ENCODE results near the gene FBXO42. TPM values are rescaled to one million over a fixed set of nuclear protein-coding genes. Genes with fewer than 3 reads are reported as not detected.

Gene FBXO42
- total RNA-seq, 1 donor from 2014 or later = 11.9 TPM

DNA sequence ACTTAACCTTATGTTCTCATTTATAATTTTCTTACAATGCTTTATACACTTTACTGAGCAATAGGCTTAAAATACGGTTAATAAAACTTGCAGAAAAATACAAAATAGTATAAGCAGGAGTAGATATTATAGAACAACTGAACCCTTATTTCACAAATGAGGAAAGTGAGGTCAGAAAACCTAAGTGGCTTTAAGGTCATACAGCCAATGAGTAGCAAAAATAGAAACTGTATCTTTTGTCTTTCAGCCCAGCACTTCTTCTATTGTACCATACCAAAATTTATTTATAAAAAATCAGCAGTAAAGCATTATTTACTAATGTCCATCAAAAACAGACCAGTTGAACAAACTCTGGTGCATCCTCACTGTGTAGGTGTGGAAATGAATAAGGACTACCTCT lies 11.6 kb downstream of the FBXO42 start:
- no peak for DNase-seq (ENCODE audit: low read depth)
- H3K4me3 ChIP-seq (ENCODE audit: low read depth, low read length) = no peak overlapping the region
- no peaks in the 10 kb centered on the region for H3K27me3 ChIP-seq (ENCODE audit: control insufficient read depth, insufficient read depth, low read length)
- TF ChIP-seq, protein P1, sequence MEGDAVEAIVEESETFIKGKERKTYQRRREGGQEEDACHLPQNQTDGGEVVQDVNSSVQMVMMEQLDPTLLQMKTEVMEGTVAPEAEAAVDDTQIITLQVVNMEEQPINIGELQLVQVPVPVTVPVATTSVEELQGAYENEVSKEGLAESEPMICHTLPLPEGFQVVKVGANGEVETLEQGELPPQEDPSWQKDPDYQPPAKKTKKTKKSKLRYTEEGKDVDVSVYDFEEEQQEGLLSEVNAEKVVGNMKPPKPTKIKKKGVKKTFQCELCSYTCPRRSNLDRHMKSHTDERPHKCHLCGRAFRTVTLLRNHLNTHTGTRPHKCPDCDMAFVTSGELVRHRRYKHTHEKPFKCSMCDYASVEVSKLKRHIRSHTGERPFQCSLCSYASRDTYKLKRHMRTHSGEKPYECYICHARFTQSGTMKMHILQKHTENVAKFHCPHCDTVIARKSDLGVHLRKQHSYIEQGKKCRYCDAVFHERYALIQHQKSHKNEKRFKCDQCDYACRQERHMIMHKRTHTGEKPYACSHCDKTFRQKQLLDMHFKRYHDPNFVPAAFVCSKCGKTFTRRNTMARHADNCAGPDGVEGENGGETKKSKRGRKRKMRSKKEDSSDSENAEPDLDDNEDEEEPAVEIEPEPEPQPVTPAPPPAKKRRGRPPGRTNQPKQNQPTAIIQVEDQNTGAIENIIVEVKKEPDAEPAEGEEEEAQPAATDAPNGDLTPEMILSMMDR (IDR thresholded peaks at IDR 0.05; ENCODE audit: insufficient read depth, low read length, poor library complexity, severe bottlenecking) = no peak
- no peaks in the 10 kb centered on the region for H3K36me3 ChIP-seq (ENCODE audit: control insufficient read depth, insufficient read depth, low read length)

DNA sequence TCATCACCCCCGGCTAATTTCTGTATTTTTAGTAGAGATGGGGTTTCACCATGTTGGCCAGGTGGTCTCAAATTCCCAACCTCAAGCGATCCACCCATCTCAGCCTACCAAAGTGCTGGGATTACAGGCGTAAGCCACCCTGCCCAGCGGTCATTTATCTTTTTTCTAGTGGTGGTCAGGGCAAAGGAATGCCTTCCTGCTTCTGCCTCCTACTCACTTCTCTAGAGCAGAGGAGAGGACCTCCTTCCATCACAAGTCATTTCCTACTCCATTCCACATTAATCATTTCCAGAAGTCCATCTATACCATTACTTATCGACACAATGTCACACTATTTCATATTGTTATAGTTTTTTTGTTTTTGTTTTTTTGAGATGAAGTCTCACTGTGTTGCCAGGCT lies 13.3 kb downstream of the FBXO42 start:
- Histone ChIP-seq H3K27me3 (ENCODE audit: control insufficient read depth, insufficient read depth, low read length) (no peaks in the 10 kb centered on the region), H3K4me3 (ENCODE audit: low read depth, low read length) (no peak overlapping the region), H3K36me3 (ENCODE audit: control insufficient read depth, insufficient read depth, low read length) (no peaks in the 10 kb centered on the region)
- DNase-seq (ENCODE audit: low read depth) = no peak
- TF ChIP-seq, protein P1 (IDR thresholded peaks at IDR 0.05; ENCODE audit: insufficient read depth, low read length, poor library complexity, severe bottlenecking) = no peak

DNA sequence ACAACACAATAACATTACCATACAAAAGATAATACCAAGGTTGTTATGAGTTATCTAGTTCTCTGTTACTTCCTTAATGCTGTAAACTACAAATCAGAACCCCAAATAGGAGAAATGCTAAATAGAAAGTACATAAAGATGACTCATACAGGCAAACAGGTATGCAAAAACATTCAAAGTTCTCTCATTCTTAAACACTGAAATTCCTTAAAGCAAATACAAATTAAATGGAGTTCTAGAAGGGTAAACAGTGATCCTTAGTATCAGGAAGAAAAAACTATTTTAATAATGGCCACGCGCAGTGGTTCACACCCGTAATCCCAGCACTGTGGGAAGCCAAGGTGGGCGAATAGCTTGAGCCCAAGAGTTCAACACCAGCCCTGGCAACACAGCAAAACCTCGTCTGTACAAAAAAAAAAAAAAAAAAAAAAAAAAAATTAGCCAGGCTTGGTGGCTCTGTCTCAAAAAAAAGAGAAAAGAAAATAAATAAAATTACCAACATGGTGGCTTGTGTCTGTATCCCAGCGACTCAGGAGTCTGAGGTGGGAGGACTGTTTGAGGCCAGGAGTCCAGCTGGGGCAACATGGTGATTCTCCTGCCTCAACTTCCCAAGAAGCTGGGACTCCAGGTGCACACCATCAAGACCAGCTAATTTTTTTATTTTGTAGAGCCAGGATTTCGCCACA lies 17.5 kb downstream of the FBXO42 start:
- no peaks in the 10 kb centered on the region for H3K27me3 ChIP-seq (ENCODE audit: control insufficient read depth, insufficient read depth, low read length)
- TF ChIP-seq, protein P1 (IDR thresholded peaks at IDR 0.05; ENCODE audit: insufficient read depth, low read length, poor library complexity, severe bottlenecking) = no peak
- DNase-seq (ENCODE audit: low read depth) = no peak
- no peak overlapping the region for H3K4me3 ChIP-seq (ENCODE audit: low read depth, low read length)
- no peaks in the 10 kb centered on the region for H3K36me3 ChIP-seq (ENCODE audit: control insufficient read depth, insufficient read depth, low read length)

DNA sequence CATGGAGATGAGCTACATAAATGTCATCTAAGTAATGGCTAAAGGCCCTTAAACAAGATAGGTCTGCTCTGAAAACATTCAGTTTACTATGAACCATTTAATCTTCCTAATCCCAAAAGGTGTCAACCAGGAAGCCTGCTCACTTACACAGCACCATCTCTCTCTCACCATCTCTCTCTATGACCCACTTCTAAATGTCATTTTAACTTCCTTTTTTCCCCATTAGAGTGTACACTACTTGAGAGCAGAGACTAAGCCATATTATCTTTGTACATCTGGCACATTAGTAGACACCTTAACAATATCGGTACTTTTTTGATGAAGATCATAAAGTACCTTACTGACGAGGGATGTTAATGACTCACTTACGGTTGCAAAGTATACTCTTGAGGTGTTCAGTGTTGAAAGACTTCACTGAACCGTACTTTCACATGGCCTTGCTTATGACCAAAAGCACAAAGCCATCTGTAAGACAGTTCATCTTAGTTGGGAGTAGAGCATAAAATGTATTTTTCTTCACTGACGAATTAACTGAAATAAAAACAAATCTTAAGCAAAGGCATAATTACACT lies 25.4 kb downstream of the FBXO42 start:
- Histone ChIP-seq H3K4me3 (ENCODE audit: low read depth, low read length) (no peak overlapping the region), H3K27me3 (ENCODE audit: control insufficient read depth, insufficient read depth, low read length) (no peaks in the 10 kb centered on the region), H3K36me3 (ENCODE audit: control insufficient read depth, insufficient read depth, low read length) (no peaks in the 10 kb centered on the region)
- TF ChIP-seq, protein P1 (IDR thresholded peaks at IDR 0.05; ENCODE audit: insufficient read depth, low read length, poor library complexity, severe bottlenecking) = no peak
- no peak for DNase-seq (ENCODE audit: low read depth)

DNA sequence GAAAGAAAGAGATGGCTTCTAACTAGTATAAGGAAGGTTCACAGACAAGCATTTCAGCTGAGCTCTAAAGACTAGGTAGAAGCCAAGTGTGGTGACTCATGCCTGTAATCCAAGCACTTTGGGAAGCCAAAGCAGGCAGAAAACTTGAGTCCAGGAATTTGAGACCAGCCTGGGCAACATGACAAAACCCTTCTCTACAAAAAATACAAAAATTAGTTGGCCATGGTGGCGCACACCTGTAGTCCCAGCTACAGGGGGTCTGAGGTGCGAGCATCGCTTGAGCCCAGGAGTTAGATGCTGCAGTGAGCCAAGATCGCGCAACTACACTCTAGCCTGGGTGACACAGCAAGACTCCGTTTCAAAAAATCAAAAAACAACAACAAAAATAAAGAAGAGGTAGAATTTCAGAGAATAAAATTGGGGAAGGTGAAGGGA lies 27.8 kb downstream of the FBXO42 start:
- TF ChIP-seq, protein P1 (IDR thresholded peaks at IDR 0.05; ENCODE audit: insufficient read depth, low read length, poor library complexity, severe bottlenecking) = no peak
- DNase-seq (ENCODE audit: low read depth) = peak; percentile 53
- Histone ChIP-seq H3K27me3 (ENCODE audit: control insufficient read depth, insufficient read depth, low read length) (no peaks in the 10 kb centered on the region), H3K36me3 (ENCODE audit: control insufficient read depth, insufficient read depth, low read length) (no peaks in the 10 kb centered on the region), H3K4me3 (ENCODE audit: low read depth, low read length) (no peak overlapping the region)

Data from kidney epithelial cell (primary cell).